IPS-15b (cell line): ENCODE data around the gene TIMM22.
"Not testable (repeated sequence)": the region's sequence is repeated elsewhere in the genome, so short reads cannot be mapped to it uniquely, and the experiment has no call there.

Experiments used
- H3K27me3 ChIP-seq: one replicate; pipeline ENCODE4 v1.6.1; 2013; ENCODE audit warnings: low read length; ENCODE audit not compliant: control insufficient read depth, insufficient read depth
- H3K36me3 ChIP-seq: one replicate; pipeline ENCODE4 v1.6.1; 2013; ENCODE audit warnings: low read length; ENCODE audit not compliant: control insufficient read depth, insufficient read depth
- H3K4me1 ChIP-seq: one replicate; pipeline ENCODE4 v1.6.1; 2013; ENCODE audit warnings: mild to moderate bottlenecking, low read length; ENCODE audit not compliant: control insufficient read depth, insufficient read depth
- H3K4me3 ChIP-seq: one replicate; pipeline ENCODE4 v1.5.1; 2013; ENCODE audit warnings: low read depth, low read length
- H3K9ac ChIP-seq: one replicate; pipeline ENCODE4 v1.6.1; 2013; ENCODE audit warnings: low read depth, mild to moderate bottlenecking, low read length
- H3K9me3 ChIP-seq: one replicate; pipeline ENCODE4 v1.6.1; 2013; ENCODE audit warnings: mild to moderate bottlenecking, low read length; ENCODE audit not compliant: control insufficient read depth, insufficient read depth

The TIMM22 gene

DNA sequence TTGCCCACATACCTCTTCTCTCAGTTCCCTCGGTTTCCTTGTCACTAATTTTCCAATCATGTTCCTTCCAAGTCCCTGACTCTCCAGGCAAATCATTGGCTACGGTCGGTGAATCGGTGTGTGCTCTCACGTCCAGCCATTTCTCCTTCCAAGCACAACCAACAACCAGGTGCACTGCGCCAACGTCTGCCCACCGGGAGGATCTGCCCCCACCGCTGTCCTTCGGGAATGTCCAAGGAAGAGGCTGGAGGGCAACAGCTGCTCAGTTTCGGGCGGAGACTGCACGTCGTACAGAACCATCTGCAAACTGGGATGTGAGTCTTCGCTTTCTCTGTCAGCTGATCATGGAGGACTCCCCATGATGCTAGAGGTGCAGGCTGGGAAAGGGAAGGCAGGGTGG, 9.0 kb upstream of the TIMM22 start:
- no peak overlapping the region for H3K9ac ChIP-seq
- H3K27me3 ChIP-seq = no peaks in the 10 kb centered on the region
- H3K9me3 ChIP-seq = no peaks in the 10 kb centered on the region
- no peaks in the 10 kb centered on the region for H3K36me3 ChIP-seq
- no peaks in the 10 kb centered on the region for H3K4me1 ChIP-seq
- H3K4me3 ChIP-seq = no peak overlapping the region

DNA sequence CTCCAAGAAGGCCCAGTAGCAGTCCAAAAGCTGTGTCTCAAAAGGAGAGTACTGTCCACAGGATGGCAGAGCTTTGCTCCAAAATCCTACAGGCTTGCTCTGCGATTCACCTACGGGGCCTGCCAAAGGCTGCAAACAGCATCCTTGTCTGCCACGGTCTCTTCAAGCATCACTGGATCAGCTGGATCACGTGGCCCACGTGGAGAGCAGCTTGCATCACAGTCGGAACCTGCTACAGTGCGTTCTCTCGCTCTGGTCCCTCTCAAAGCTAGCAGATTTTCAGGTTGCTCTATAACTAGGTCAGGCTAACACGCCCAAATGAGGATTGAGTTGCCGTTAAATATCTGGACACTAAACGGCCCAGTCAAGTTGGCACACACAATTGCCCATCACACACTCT, 8.4 kb upstream of the TIMM22 start:
- no peaks in the 10 kb centered on the region for H3K36me3 ChIP-seq
- H3K9me3 ChIP-seq = no peaks in the 10 kb centered on the region
- no peaks in the 10 kb centered on the region for H3K27me3 ChIP-seq
- no peak overlapping the region for H3K4me3 ChIP-seq
- H3K9ac ChIP-seq = no peak overlapping the region
- H3K4me1 ChIP-seq = no peaks in the 10 kb centered on the region

DNA sequence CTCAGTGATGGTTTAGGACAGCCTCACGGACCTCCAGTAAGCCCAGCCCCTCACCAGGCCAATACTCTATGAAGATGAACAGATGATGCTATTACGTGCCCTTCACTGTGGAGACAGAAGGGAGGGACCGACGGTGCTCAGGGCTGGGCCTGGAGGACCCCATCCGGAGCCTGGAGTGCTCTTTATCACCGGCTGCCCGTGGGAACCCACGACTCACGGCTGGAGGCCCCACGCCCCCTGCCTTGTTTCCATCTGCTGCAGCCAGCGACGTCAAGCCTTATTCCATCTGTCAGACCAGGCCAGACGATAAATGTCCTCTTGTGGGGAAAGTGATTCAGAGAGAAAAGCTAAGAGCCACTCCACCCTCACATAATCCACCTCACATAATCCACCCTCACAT, 4.0 kb upstream of the TIMM22 start:
- H3K9ac ChIP-seq = no peak overlapping the region
- no peaks in the 10 kb centered on the region for H3K27me3 ChIP-seq
- no peak overlapping the region for H3K4me3 ChIP-seq
- peaks cover 3% of the 10 kb centered on the region for H3K36me3 ChIP-seq
- no peaks in the 10 kb centered on the region for H3K4me1 ChIP-seq
- H3K9me3 ChIP-seq = no peaks in the 10 kb centered on the region

DNA sequence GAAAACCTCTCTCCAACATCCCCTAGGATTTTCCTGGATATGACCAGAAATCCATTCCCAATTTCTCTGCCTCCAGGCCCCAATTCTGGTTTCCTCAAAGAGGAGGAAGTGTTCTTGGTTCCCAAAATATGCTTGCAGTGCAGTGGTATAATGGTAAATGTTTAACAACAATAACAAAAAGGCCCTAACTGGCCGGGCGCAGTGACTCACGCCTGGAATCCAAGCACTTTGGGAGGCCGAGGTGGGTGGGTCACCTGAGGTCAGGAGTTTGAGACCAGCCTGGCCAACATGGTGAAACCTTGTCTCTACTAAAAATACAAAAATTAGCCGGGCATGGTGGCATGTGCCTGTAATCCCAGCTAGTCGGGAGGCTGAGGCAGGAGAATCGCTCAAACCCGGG, 1.6 kb upstream of the TIMM22 start:
- not testable (repeated sequence) for H3K4me3 ChIP-seq, H3K27me3 ChIP-seq, H3K36me3 ChIP-seq, H3K4me1 ChIP-seq, H3K9ac ChIP-seq, H3K9me3 ChIP-seq

DNA sequence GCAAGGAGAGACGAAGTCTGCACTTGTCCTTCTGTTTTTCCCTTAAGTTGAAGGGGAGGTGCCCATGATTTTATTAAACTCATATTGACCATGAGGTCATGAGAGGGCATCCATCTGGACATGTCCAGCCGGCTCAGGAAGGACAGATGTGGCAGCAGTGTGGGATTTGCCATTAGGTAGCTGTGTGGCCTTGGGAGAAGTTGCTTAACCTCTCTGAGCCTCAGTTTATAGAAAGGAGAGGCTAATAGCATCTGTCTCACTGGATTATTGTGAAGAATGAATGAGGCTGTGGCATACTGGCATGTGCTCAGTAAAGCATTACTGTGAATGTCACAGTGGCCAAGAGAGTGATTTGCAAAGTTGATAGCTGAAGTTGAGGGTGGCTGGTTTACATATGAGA, 1.2 kb downstream of the TIMM22 start:
- Histone ChIP-seq H3K4me1 (peaks cover 2% of the 10 kb centered on the region), H3K9ac (no peak overlapping the region), H3K36me3 (peaks cover 19% of the 10 kb centered on the region), H3K27me3 (no peaks in the 10 kb centered on the region), H3K9me3 (no peaks in the 10 kb centered on the region), H3K4me3 (peak overlapping the region; percentile 100)

DNA sequence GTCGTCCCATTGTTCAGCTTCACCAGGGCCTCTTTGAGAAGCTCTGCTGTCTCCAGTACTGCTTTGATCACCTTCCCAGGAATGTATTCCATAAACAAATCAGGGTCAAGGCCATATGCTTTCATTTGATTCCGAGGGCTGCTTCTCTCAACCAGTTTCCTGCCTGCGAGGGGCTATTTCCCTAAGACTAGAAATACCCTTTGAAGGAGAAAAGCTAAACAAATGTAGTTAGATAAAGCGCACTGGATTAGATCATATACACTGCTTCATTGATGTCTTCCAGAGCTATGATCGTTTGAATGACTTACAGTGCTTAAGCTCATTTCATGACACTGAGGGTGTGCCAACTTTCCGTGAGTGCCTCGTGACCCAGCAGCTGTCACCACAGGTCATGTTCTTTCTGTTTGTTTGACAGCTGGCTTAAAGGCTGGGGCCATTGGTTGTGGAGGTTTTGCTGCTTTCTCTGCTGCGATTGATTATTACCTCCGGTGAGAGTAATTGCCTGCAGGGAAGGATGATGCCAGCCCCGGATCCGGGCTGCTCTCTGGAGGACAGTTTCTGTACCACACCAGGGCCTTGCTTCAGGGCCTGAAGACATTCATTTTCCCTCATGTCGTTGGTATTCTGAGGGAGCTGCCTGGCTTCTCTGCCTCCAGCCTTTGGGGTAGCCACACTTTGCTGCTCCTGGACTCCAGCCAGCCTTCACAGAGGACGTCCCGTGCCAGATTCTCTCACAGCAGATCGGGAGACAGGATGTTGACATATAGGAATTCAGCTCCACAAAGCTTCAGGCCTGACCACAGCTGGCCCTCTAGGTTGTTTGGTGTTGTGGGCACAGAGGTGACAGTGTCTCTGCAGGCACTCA, 3.9 kb downstream of the TIMM22 start:
- H3K9me3 ChIP-seq = no peaks in the 10 kb centered on the region
- peaks cover 2% of the 10 kb centered on the region for H3K4me1 ChIP-seq
- H3K9ac ChIP-seq = no peak overlapping the region
- no peaks in the 10 kb centered on the region for H3K27me3 ChIP-seq
- H3K36me3 ChIP-seq = peaks cover 25% of the 10 kb centered on the region
- H3K4me3 ChIP-seq = no peak overlapping the region

DNA sequence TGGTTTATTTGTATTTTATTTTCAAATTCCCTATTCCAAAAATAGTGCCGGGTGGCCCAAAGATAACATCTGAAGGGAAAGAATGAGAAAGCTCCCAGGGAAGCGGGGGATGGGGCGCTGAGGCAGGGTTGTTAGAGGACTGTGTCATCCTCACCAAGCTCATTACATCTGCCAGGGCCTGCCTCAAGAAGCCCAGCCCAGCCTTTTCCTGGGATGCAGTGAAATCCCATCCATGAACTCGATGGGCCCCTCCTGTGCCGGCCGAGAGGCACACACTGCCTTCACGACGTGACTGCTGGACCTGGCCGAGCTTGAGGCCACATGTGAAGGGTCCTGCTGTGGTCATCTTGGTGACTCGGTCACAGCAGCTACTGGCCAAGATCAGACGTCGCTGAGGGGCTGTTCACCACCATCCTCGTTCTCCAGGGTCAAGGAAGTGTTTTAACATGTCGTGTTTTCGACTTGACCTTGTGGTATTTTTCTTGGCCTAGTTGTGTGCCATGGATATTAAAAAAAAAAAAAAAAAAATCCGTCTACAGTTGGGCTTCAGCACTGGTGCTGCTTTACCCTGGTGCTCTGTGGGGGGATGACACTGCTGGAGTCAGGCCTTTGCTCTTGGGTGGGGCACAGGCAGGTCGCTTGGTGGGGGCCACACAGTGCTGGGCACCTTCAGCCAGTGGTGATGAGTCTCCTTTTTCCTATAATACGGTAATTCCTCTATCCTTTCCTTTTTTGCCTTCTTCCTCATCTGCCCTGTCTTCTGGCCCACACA, 4.9 kb downstream of the TIMM22 start:
- Histone ChIP-seq H3K4me1 (peaks cover 2% of the 10 kb centered on the region), H3K36me3 (peaks cover 25% of the 10 kb centered on the region), H3K9ac (no peak overlapping the region), H3K4me3 (no peak overlapping the region), H3K27me3 (no peaks in the 10 kb centered on the region), H3K9me3 (no peaks in the 10 kb centered on the region)

DNA sequence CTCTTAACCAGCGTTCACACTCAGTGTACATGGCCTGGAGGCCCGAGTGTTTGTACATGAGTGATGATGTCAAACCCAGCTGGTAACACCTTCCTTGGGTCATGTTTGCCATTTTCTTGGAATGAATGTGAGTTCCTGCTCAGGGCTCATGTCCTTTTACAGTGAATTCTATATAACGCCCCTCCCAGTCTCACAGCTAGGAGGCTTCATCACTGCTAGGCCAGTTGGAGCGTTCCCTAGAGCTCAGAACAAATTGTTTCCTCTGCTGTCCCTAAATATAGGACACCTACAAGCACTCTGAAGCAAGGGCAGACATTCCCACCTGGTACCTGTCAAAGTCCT, 5.5 kb downstream of the TIMM22 start:
- no peaks in the 10 kb centered on the region for H3K27me3 ChIP-seq
- H3K9ac ChIP-seq = no peak overlapping the region
- peaks cover 2% of the 10 kb centered on the region for H3K4me1 ChIP-seq
- H3K36me3 ChIP-seq = peaks cover 22% of the 10 kb centered on the region
- no peak overlapping the region for H3K4me3 ChIP-seq
- no peaks in the 10 kb centered on the region for H3K9me3 ChIP-seq

DNA sequence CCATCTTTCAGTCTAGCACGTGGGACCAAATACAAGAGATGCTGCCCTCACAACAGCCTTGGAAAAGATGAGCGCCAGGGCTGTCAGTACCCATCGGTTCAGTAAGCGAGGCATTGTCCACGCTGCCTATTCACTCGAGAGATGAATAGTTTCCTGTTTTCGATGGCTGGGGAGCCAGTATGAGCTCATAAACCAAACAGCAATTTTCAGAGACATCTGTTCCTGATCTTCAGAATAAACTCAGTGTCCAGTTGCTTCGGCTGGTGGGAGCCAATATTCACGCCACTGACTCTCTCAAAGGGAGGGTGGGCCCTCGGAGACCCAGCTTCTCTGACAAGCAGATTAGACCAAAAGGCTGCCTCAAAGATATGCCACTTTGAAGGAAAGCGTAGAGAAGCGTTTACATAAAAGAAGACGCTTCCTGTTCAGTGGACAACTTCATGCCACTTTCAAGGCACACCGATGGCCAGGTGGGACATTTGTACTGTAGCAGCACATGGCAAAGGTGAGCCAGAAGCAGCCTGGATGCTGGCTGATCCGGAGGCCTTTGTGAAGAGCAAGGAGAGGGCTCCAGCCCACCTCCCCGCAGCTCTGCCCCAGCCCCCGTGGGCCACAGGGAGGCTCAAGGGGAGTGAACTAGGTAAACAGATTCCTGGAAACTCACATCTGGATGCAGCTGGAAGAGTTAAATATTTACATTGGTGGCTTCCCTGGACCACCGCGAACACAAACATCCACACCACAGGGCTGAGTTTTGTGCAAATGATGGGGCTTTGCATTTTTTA, 6.0 kb downstream of the TIMM22 start:
- H3K4me1 ChIP-seq = peaks cover 2% of the 10 kb centered on the region
- H3K9me3 ChIP-seq = no peaks in the 10 kb centered on the region
- H3K4me3 ChIP-seq = no peak overlapping the region
- no peaks in the 10 kb centered on the region for H3K27me3 ChIP-seq
- no peak overlapping the region for H3K9ac ChIP-seq
- H3K36me3 ChIP-seq = peaks cover 24% of the 10 kb centered on the region

DNA sequence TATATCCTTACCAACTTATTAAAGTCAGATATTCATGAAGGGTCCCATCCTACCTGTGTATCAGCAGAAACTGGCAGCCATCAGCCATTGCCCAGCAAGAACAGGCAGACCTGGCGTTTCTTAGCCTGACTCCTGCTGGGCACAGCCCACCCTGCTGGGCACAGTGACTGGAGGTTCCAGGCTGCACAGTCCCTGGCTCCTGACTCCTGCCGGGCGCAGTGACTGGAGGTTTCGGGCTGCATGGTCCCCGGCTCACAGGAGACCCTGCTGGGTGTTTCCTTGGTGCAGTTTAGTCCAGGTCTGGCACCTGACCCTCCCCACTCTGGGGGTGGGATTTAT, 6.7 kb downstream of the TIMM22 start:
- H3K27me3 ChIP-seq = no peaks in the 10 kb centered on the region
- H3K4me1 ChIP-seq = no peaks in the 10 kb centered on the region
- H3K9me3 ChIP-seq = no peaks in the 10 kb centered on the region
- H3K36me3 ChIP-seq = peaks cover 24% of the 10 kb centered on the region
- H3K4me3 ChIP-seq = no peak overlapping the region
- no peak overlapping the region for H3K9ac ChIP-seq

DNA sequence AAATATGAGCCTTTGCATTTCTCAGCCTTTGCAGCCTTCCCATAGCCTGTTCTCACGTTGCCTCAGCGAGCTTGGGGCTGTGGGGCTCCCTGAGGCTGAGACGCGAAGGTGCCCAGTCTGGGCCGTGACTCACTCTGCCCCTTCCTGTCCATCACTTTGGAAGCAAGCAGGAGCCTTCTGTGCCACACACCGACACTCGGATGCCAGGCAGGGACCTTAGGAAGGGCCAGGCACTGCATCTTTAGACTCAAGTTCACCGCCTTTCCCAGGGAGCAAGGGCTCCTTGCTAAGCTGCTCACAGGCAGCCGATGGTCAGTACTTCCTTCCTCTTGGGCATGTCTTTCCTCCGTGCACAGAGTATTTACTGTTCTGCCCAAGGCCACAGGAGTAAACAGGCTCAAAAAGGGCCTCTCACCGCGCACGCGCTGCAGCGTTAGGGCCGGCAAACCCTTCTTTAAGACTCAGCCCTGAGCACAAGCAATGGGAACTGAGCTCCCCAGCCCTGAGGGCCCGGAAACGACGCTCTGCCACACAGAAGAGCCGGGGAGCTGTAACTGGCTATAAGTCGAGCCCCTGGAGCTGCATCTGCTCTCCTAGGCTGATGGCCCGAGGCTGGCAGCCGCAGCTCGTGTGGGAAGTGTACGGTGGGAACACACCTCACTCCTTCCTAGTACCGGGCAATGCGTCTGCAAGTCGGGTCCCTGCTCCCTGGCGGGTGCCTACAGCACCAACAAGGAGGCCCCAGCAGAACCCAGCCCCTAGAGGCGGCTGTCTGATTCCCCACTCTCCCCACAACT, 7.2 kb downstream of the TIMM22 start:
- peaks cover 24% of the 10 kb centered on the region for H3K36me3 ChIP-seq
- H3K4me1 ChIP-seq = no peaks in the 10 kb centered on the region
- H3K27me3 ChIP-seq = no peaks in the 10 kb centered on the region
- no peaks in the 10 kb centered on the region for H3K9me3 ChIP-seq
- no peak overlapping the region for H3K4me3 ChIP-seq
- no peak overlapping the region for H3K9ac ChIP-seq
